ENCODE results near the gene CAPN13.

- TF ChIP-seq CTCF (IDR thresholded peaks at IDR 0.05; ENCODE audit: low read depth, low read length, missing input control): no peak
- no peak for TF ChIP-seq MAX (IDR thresholded peaks at IDR 0.05)
- no peak for TF ChIP-seq FOXA1 (IDR thresholded peaks at IDR 0.05)
- no peak for TF ChIP-seq RAD21 (IDR thresholded peaks at IDR 0.05)
- TF ChIP-seq ZBTB33 (IDR thresholded peaks at IDR 0.05): no peak
- TF ChIP-seq TAF1 (conservative IDR thresholded peaks at IDR 0.05): no peak
- TF ChIP-seq GABPA (IDR thresholded peaks at IDR 0.05 in 1 of 2, conservative IDR thresholded peaks at IDR 0.05 in 1 of 2): no peak
- TF ChIP-seq REST (IDR thresholded peaks at IDR 0.05): no peak
- no peak for TF ChIP-seq EGR1 (IDR thresholded peaks at IDR 0.05; ENCODE audit: low read depth in 2 of 2)
- TF ChIP-seq ATF3 (IDR thresholded peaks at IDR 0.05): no peak
- TF ChIP-seq FOXA2 (IDR thresholded peaks at IDR 0.05): no peak
- no peak for TF ChIP-seq YY1 (IDR thresholded peaks at IDR 0.05)
- no peak for TF ChIP-seq RXRA (IDR thresholded peaks at IDR 0.05)
Measured at GRCh38 chr2:30756971-30757370, 50.3 kb downstream of the CAPN13 start.
